RWPE2 (cell line): ENCODE results near the gene EYA3.

Source experiments
- ATAC-seq: fragments of 200-7000 bp; cut with Tn5 transposase; 3 replicates; pipeline ENCODE4 v1.9.1; 2021; ENCODE audit warnings: low read depth
- DNase-seq: peaks from one replicate; pipeline ENCODE4 v3.0.0-alpha.2; 2020; ENCODE audit warnings: low spot score
- H3K27ac ChIP-seq: fragments of 450-650 bp; 2 replicates; pipeline ENCODE4 v1.5.1; 2017; ENCODE audit warnings: mild to moderate bottlenecking; ENCODE audit not compliant: poor library complexity, severe bottlenecking
- H3K27me3 ChIP-seq: fragments of 250-450 bp; sonication (Bioruptor Pico); 2 replicates; pipeline ENCODE4 v1.5.1; 2021; ENCODE audit warnings: mild to moderate bottlenecking, moderate library complexity; ENCODE audit not compliant: insufficient read depth, poor library complexity, severe bottlenecking
- H3K36me3 ChIP-seq: fragments of 250-450 bp; sonication (Bioruptor Pico); 2 replicates; pipeline ENCODE4 v1.5.1; 2020; ENCODE audit warnings: low read depth, mild to moderate bottlenecking, moderate library complexity
- H3K4me1 ChIP-seq: fragments of 250-450 bp; sonication (Bioruptor Pico); 2 replicates; pipeline ENCODE4 v1.5.1; 2021; ENCODE audit warnings: mild to moderate bottlenecking, moderate library complexity; ENCODE audit not compliant: insufficient read depth, poor library complexity, severe bottlenecking
- H3K4me3 ChIP-seq: fragments of 250-450 bp; sonication (Bioruptor Pico); 2 replicates; pipeline ENCODE4 v1.5.1; 2021; ENCODE audit warnings: mild to moderate bottlenecking, moderate library complexity; ENCODE audit not compliant: severe bottlenecking
- H3K9me3 ChIP-seq: fragments of 250-450 bp; sonication (Bioruptor Pico); 2 replicates; pipeline ENCODE4 v1.5.1; 2021; ENCODE audit warnings: mild to moderate bottlenecking, moderate library complexity; ENCODE audit not compliant: severe bottlenecking
- CTCF ChIP-seq: fragments of 450-650 bp; IDR thresholded peaks from one replicate; pipeline ENCODE4 v1.5.1; 2017; ENCODE audit warnings: mild to moderate bottlenecking, moderate library complexity; ENCODE audit not compliant: poor library complexity, severe bottlenecking

EYA3 gene

DNA sequence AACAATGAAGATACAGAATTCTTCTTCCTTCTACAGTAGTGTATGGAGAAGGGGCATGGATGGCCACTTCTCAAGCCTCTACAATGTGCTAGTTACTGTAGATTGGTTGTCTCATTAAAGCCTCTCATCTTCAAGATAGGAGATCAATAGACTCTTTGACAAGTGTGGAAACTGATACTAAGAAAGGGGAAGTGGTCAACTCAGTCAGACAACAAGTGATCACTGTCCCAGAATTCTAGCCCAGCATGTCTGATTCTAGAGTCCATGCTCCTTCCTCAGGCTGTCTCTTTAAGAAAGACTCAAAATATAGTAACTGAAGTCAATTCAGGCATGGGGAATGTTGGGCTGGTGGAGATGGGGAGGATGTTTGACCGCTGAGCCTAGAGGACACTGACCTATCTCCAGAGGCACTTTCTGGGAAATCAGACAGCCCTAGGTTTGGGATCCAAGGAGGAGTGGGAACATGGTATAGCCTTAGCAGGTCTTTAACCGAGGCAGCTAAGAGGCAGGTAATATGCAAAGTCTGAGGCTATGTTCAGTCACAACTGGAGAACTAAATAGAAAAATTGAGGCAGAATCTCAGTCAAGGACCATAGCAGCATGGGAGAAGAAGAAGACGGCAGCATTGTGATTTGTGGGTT, 39.3 kb upstream of the EYA3 start:
- H3K27ac ChIP-seq: no peak overlapping the region
- TF ChIP-seq CTCF: no peak
- DNase-seq (no peak), ATAC-seq (no peak)
- no peaks in the 10 kb centered on the region for H3K27me3 ChIP-seq
- H3K4me3 ChIP-seq: no peak overlapping the region
- no peaks in the 10 kb centered on the region for H3K9me3 ChIP-seq
- no peaks in the 10 kb centered on the region for H3K36me3 ChIP-seq
- peaks cover 16% of the 10 kb centered on the region for H3K4me1 ChIP-seq

- Histone ChIP-seq H3K36me3 (no peaks in the 10 kb centered on the region), H3K27me3 (no peaks in the 10 kb centered on the region), H3K27ac (no peak overlapping the region), H3K9me3 (no peaks in the 10 kb centered on the region), H3K4me1 (peaks cover 16% of the 10 kb centered on the region), H3K4me3 (no peak overlapping the region)
- no peak for TF ChIP-seq CTCF
- ATAC-seq (no peak), DNase-seq (no peak)
Observed at GRCh38 chr1:28126783-28127490, 38.5 kb upstream of the EYA3 start.

GRCh38 chr1:28126212-28126611, 37.8 kb upstream of the EYA3 start:
- no peak for TF ChIP-seq CTCF
- Histone ChIP-seq H3K4me3 (no peak overlapping the region), H3K27me3 (no peaks in the 10 kb centered on the region), H3K27ac (no peak overlapping the region), H3K9me3 (no peaks in the 10 kb centered on the region), H3K36me3 (no peaks in the 10 kb centered on the region), H3K4me1 (peaks cover 16% of the 10 kb centered on the region)
- ATAC-seq (no peak), DNase-seq (no peak)

DNA sequence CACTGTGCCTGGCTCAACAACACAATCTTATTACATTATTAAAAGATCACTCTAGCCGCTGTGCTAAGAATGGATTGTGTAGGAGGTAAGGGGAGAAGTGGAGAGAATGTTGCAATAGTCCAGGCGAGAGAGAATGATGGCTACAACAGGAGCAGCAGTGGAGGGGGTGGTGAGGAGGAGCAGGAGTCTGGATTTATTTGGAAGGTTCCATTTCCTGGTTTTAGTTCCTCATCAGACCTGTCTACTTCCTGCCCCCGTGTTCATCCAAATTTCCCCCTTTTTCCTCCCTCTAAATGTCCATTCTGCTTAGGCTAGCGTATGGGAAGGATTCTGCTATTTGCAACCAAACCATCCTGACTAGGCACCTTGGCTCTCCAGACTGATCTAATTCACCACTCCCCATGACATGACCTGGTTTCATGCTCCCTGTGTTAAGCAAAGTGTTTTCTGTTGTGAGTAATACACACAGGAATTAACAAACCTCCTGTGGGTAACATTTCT, 35.1 kb upstream of the EYA3 start:
- H3K9me3 ChIP-seq: no peaks in the 10 kb centered on the region
- no peaks in the 10 kb centered on the region for H3K27me3 ChIP-seq
- ATAC-seq (peak; percentile 73), DNase-seq (no peak)
- peak overlapping the region; percentile 19 for H3K27ac ChIP-seq
- TF ChIP-seq CTCF: no peak
- H3K4me3 ChIP-seq: no peak overlapping the region
- no peaks in the 10 kb centered on the region for H3K36me3 ChIP-seq
- H3K4me1 ChIP-seq: peaks cover 6% of the 10 kb centered on the region

DNA sequence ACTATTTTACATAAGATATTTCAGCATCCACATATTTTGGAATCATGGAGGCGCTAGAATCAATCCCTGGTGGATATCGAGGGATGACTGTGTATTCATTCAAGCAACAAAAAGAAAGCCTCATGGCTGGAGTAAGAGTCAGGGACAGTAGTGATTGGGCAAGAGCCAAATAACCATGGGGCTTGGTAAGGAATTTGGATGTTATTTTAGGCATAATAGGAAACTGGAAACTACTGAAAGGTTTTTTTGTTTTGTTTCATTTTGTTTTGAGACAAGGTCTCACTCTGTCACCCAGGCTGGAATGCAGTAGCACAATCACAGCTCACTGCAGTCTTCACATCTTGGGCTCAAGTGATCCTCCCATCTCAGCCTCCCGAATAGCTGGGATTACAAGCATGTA, 33.8 kb upstream of the EYA3 start:
- no peak for TF ChIP-seq CTCF
- no peaks in the 10 kb centered on the region for H3K27me3 ChIP-seq
- no peak for ATAC-seq
- no peaks in the 10 kb centered on the region for H3K9me3 ChIP-seq
- no peak overlapping the region for H3K27ac ChIP-seq
- H3K4me3 ChIP-seq: no peak overlapping the region
- no peaks in the 10 kb centered on the region for H3K36me3 ChIP-seq
- H3K4me1 ChIP-seq: peaks cover 6% of the 10 kb centered on the region
- DNase-seq: no peak
